AG20443 (cell line): ENCODE data around the gene GPNMB.
"Not testable (repeated sequence)": the region's sequence is repeated elsewhere in the genome, so short reads cannot be mapped to it uniquely, and the experiment has no call there.

ENCODE experiments used
- DNase-seq: peaks from one replicate; pipeline ENCODE4 v3.0.0; 2012; ENCODE audit warnings: low spot score, mixed read lengths

GPNMB gene

DNA sequence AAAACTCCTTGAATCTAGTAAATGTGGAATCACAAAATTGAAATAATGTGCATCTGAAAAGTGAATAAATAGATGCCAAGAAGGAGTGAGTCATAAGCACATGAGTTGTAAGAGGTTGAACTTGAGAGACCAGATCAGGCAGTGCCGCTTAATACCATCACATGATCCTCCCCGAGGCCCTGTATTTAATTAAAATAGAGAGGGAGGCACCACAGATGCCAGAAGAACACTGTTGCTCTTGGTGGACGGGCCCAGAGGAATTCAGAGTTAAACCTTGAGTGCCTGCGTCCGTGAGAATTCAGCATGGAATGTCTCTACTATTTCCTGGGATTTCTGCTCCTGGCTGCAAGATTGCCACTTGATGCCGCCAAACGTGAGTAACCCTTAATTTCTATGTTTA lies at the start of gene GPNMB:
Gene GPNMB, plus strand, starts transcription at position 221 of the 400 bp plus-strand sequence. Its CDS starts 83 bp downstream, at position 304.
- peak; percentile 90 for DNase-seq

DNA sequence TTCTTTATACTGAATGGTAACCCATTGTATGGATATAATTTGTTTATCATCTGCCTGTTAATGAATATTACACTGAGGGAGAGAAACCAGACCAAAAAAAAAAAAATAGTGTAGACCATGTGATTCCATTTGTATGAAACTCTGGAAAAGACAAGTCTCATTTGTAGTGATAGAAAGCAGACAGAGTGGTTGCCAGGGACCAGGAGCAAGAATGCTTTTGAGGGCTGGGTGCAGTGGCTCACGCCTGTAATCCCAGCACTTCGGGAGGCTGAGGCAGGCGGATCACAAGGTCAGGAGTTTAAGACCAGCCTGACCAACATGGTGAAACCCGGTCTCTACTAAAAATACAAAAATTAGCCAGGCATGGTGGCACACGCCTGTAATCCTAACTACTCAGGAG lies 48.8 kb upstream of the GPNMB start:
- DNase-seq, result not testable (repeated sequence)

DNA sequence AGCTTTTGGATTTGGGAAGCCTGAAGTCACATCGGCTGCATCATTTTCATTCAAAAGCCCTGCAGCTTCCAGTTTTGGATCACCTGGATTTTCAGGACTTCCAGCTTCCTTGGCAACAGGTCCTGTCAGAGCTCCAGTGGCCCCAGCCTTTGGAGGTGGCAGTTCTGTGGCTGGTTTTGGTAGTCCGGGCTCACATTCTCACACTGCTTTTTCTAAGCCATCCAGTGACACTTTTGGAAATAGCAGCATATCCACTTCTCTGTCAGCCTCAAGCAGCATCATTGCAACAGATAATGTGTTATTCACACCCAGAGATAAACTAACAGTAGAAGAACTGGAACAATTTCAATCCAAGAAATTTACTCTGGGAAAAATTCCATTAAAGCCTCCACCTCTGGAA lies 46.2 kb upstream of the GPNMB start:
- no peak for DNase-seq

DNA sequence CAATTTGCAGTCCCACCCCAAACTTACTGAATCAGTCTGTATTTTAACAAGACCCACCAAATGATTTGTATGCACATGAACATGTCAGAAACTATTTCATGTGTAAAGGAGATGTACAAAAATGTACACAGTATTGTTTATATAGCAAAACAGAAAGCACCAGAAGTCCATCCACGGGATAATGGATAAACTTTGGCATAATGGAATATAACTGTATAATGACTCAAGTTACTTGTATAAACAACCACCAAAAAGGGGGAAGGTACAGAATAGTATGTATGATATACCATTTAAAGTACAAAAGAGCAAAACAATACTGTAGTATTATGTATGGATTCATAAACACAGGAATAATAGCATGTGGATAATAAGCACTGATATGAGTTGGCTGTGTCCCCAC lies 42.3 kb upstream of the GPNMB start:
- DNase-seq, result no peak

DNA sequence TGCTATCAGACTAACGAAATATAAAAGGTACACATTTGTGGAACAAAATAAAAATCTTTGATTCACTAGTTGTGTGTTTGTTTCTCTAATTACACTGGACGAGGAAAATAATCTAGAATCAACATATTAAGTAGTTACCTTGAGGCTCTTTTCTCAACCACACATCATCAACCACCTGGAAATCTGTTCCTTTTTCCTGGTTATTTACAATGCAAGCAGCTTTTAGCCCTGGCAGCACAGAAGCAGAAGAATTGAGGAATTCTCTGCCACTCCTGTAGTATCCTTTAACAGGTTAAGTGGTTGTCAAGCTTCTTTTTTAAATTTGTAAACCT lies 41.0 kb upstream of the GPNMB start:
- no peak for DNase-seq

DNA sequence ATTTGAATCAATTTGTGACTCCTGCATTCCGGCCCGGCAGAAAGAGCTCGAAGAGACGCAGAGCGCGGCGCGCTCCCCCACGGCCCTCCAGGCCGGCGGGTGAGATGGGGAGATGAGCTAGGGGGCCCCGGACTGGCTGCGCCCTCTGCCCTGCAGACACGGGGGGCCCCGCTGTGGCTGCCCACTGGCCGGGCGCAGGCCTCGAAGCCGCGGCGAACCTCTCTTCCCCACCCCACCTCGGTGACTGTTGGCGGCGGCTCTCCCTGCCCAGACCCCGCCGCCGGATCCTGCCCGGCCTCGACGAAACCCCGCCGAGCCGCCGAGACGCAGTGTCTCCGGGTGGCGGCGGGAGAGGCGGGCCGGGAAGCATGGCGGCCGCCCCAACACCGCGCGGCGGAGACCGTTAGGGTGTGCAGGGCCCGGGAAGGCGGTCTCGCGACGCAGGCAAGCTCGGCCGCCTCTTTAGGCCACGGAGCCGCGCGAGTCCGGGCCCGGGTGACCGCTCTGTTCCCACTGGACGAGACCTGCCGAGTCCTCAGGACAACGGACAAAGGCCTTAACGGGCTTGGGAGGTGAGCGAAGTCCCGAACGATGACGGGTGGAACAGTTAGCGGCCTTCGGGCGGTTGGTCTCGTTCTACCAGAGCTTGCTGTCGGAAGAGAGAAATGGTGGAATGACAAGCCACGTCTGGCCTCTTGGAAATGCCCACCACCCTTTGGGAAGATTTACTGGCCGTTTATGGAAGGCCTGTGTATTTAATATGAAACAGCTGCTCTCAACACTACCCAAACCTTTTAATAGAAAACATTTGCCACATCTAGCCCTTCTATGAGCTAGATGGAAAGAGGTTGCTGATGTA lies 40.4 kb upstream of the GPNMB start:
- DNase-seq, result no peak

DNA sequence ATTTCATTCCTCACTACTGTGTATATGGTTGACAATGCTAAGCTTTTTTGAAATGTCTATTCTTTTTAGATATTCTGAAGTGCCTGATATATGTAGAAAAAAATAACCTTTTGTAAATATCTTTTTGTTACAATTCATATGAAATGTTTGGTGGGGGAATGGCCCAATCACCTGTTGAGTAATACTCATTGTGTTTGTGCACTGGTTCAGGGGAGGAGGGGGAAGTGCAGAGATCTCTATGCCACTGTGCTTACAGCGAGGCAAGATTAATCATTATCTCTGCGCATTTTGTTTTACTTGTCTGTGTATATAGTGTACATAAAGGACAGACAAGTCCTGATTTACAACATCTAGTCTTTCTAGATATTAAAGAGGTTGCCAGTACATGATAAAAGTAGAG lies 39.6 kb upstream of the GPNMB start:
- DNase-seq, result no peak

DNA sequence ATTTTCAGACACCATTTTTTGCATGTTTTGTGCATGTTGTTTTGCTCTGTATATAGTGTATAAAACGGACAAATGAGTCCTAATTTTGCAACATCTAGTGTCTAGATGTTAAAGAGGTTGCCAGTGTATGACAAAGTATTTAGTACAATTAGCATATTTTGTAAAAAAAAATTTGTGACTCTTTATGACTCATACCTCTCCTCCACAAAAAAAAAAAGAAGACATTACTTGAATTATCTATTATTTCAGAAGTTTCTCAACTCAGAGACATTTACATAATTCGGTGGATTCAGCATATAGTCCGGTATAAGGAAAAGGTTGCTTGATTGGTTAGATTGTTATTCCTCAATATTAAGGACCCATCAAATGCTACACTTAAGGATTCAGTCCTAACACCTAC lies 38.7 kb upstream of the GPNMB start:
- DNase-seq, result no peak

DNA sequence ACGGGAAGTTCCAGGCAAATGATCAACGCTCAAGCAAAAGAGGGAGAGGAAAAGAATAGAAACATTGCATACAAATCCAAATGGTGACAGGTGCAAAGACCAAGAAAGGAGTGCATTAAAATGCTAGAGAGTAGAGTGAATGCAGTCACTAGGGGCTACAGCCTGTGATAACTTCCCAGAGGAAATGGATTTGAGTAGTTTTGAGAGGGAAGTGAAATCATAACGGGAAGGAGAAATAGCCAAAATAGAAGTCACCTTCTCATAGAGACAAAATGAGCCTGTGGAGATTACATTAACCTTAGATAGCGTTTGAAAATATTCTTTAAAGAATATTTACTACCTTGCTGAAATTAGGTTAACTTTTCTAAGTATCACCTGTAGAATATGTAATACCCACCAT lies 38.3 kb upstream of the GPNMB start:
- DNase-seq, result no peak

DNA sequence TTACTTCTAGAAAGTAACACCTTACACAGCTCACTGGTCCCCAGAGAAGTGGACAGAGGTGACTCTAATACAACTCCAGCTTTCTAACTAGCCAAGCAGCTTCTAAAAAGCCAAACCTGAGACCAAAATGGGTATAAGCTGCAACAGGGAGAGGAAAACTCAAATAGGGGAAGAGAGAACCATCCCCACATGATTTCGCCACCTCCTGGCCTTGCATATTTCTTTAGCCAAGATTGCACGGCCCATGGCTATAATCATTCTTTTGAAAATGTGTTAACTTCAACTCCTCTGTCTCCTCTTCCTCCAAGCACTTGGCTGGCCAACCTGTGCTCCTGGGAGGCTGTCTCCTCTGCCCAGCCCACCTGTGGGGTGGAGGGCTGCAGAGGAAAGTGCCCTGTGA lies 36.1 kb upstream of the GPNMB start:
- no peak for DNase-seq

DNA sequence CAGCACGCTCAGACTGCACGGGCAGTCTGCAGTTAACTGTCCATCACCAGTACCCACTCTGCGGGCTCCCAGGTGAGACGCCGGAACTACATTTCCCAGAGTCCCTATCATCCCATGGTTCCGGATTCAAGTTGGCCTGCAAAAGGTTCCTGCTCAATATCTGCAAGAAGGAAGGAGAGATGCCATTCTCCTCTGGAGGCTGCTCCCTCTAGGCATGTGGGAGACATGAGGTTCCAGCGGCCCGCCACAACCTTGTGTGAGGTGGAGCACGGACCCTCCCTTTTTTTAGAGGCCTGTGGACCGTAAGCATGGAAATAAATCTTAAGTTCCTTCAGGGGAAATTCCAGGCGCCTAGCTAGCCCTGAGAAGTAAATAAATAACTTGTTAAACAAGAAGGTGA lies 35.0 kb upstream of the GPNMB start:
- DNase-seq, result no peak

DNA sequence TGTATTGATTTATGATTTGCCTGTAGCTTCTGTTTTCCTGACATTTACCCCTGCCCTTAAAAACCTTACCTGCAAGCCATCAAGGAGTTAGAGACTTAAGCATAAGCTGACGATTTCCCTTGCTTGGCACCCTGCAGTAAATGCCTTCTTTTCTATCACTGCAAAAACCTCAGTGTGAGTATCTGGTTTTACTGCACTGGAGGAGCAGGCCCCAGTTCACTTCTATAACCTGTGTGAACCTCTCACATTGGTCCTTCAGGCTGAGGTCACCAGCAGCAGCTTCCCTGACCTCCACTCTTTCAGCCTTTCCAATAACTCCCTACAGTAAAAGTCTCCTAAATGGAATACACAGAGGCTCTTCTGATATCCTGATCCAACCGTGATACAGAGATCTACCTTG lies 34.2 kb upstream of the GPNMB start:
- DNase-seq, result no peak

DNA sequence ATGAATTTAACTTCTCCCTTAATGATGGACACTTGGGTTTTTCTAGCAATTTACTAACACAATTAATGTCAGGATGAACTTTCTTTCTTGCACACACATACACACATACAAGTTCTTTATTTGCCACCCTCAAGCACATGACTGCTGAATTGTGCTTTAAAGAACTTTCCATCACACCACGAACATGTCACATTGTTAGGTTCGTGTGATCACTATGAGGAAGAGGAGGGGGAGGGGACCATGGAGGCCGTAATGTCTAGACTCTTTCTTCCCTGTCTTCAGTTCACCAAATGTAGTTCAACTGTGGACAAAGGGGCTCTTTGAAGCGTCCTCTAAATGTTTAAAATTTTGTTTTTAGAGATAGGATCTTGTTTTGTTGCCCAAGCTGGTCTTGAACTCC lies 33.7 kb upstream of the GPNMB start:
- no peak for DNase-seq

DNA sequence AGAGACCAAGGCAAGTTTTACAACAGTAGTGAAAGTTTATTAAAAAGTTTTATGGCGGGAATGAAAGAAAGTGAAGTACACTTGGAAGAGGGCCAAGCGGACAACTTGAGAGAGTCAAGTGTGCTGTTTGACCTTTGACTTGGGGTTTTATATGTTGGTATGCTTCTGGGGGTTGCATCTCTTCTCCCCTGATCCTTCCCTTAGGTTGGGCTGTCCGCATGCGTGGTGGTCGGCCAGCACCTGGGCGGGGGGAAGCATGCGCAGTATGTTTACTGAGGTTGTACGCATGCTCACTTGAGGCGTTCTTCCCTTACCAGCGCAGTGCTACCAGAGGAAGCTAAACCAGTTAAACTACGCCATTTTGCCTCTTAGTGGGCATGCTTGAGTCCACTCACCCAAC lies 32.8 kb upstream of the GPNMB start:
- no peak for DNase-seq

DNA sequence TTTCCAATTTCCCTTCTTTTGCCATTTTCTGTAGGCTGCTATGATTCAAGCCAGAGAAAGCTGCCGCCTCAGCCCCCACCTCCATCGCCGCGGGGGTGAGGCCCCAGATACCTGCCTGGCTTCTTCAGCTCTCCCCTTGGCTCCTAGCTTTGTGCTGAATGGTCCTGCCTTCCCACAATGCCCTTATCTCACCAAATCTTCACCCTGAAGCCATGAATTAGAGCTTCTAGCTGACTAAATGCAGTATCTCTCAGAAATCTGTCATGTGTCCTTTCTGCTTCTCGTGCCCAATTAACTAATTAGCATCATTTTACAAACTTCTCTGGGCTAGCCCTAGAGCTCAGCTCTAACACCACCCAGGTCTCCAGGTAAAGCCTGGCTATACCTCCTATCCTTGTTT lies 32.2 kb upstream of the GPNMB start:
- no peak for DNase-seq

DNA sequence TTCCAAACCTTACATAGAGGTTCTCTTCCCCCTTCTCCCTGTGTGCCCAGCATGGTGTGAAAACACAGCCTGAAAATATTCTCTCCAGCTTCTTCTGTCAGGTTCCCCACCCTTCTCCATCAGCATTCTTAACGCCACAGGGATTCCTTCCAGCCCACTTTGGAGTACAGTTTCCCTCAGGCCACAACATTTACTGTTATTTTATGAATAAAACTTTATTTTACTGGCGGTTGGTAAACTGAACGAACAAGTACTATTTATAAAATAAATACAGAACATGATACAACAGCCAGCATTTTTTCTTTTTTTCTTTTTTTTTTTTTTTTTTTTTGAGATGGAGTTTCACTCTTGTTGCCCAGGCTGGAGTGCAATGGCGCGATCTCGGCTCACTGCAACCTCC lies 31.6 kb upstream of the GPNMB start:
- no peak for DNase-seq

DNA sequence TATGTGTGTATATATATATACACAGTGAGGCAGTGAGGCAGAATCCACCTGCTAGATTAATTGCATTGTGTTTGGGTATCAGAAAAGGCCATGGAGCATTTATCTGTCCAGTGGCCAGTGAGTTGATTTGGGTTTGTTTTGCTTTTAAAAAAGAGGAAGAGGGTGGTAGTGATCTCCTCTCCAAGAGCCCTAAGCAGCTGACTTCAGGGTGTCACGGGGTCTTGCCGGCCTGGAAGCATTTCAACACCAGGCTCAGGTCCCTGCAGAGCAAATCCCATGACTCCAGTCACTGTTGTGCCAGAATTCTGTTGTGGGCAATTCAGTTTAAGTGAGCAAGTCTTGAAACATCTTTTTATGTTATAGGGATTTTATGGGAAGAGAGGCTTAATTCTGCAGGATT lies 30.6 kb upstream of the GPNMB start:
- DNase-seq, result no peak

DNA sequence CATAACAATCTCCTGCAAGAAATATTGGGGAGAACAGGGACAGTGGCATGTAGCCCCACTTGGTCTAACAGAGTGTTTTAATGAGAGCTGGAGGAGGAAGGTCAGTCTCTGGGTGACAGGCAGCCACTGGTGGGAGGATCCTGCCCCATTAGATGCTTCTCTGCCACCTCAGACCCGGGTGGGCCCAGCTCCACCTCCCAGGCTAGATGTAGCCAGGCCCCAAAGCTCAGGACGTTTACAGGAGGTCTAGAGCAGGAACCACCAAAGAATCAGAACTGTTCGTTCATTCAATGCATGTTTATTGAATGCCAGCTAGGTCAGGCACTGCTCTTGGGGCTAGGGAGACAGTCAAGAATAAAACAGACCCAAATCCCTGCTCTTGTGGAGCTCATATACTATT lies 28.4 kb upstream of the GPNMB start:
- no peak for DNase-seq

DNA sequence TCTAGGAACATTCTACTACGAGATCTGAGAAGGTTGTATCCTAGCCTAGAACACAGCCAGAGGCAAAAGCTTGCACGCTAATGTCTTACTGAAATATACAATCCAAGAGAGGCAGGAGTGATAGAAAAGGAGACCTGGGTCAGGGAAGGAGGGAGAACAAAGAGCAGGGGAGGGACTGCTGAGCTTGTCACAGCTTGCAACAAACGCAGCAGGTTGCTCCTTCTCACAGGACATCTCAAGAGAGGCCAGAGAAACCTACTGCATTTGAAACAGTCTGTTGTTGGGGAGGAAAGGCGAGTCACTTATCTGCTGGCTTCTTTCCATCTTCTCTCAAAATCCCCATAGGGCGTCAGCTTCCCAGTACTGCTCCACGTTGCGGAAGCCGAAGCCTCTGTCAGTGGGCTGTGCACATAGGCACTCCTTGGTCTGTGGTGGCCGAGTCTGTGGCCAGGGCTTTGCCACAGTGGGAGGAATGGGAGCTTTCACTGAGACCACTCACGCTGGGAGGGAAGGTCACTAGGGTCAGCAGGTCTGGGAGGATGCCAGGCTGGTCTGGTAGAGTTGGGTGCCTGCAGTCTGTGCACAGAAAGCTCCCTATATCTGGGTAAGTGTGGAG lies 25.8 kb upstream of the GPNMB start:
- no peak for DNase-seq

DNA sequence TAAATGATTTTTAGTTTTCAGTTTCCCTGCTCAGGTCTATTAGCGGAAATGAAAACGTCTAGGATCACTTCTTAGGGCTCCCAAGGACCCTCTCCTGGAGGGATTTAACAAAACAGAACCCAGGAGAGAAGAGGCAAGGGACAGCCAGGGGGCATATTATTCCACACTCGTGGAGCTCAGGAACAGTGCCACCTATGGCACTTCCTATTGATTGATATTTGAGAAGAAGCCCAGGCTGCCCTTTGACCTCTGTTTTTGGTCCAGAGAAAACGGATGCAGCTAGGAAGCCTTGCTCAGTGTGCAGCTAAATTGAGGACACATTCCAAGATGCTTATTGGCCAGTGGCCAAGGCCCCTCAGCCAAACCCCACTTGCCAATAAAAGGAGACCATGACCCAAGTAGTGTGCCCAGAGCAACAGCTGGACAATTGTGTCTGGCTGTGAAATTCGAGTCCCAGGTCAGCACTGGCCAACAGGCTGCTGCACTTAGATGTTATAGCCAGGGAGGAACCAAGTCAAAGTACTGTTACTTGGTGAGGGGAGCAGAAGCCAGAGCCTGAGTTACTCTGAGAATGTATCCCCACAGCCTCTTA lies 24.0 kb upstream of the GPNMB start:
- no peak for DNase-seq

DNA sequence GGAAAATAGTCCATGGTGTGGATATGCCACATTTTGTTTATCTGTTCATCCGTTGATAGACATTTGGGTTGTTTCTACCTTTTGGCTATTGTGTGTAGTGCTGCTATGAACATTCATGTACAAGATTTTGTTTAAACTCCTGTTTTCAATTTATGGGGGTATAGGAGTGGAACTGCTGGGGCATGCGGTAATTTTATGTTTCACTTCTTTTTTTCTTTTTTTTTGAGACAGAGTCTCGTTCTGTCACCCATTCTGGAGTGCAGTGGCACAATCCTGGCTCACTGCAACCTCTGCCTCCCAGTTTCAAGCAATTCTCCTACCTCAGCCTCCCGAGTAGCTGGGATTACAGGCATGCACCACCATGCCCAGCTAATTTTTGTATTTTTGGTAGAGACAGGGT lies 22.2 kb upstream of the GPNMB start:
- not testable (repeated sequence) for DNase-seq

DNA sequence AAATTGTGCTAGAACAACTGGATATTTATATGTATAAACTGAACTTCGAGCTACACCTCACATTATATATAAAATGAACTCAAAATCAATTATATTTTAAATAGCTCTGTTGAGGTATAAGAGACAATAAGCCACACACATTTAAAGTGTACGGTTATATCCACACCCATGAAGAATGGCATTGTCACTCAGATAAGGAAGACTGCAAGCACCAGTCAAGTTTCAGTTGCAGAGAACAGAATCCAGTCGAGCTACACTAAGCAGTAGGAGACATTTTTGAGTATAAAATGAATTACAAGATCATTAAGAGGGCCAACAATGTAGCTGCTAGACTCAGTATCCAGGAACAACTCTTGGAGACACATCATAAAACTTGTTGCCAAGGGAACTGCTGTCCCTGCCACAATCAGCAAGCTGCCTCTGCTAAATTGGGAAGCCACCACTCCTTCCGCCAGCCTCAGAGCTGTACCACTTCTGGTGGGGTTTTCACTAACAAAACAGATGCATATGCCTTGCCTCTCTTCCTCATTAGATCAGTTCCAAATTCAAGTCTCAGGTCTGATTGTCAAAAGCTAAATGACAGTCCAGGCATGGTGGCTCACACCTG lies 19.6 kb upstream of the GPNMB start:
- no peak for DNase-seq

DNA sequence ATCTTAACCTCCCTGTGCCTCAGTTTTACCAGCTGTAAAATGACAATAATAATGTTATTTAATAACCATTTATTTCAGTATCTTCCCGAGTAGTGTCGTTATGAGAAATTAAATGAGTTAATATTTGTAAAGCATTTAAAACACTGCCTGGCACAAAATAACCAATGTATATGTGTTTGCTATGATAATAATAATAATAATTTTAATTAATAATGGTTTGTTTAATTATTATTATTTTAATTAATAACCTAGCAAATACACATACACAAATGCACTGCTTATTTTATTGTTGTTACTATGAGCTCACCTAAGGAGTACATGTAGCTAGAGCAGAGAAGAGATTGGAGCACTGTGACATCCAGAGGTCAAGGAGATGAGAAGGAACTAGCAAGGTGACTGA lies 18.2 kb upstream of the GPNMB start:
- DNase-seq, result no peak
